MM.1S (cell line): Measurements from ENCODE around the gene SNX15.
A peak's percentile ranks its signal among the peaks of the same experiment; 100 is the strongest.

ENCODE experiments used
- DNase-seq: peaks from one replicate; pipeline ENCODE4 v3.0.0-alpha.2; 2015
- H2AFZ ChIP-seq: fragments of 300-600 bp; sonication (generic); 2 replicates; pipeline ENCODE4 v1.6.0; 2016; ENCODE audit warnings: antibody characterized with exemption, low read length
- H3F3A ChIP-seq: fragments of 300-600 bp; sonication (generic); 2 replicates; pipeline ENCODE4 v1.6.1; 2016; ENCODE audit warnings: mild to moderate bottlenecking, antibody characterized with exemption, low read length, moderate library complexity, mixed read lengths; ENCODE audit not compliant: insufficient read depth
- H3K27ac ChIP-seq: fragments of 300-600 bp; sonication (generic); 2 replicates; pipeline ENCODE4 v1.5.1; 2016; ENCODE audit warnings: mild to moderate bottlenecking, low read length
- H3K27me3 ChIP-seq: fragments of 300-600 bp; sonication (generic); replicated peaks from 2 replicates; pipeline ENCODE4 v1.6.0; 2016; ENCODE audit warnings: low read length; ENCODE audit not compliant: insufficient read depth
- H3K36me3 ChIP-seq: fragments of 300-600 bp; sonication (generic); replicated peaks from 2 replicates; pipeline ENCODE4 v1.6.1; 2016; ENCODE audit warnings: mild to moderate bottlenecking, low read length, mixed read lengths; ENCODE audit not compliant: insufficient read depth
- H3K4me1 ChIP-seq: fragments of 300-600 bp; sonication (generic); 2 replicates; pipeline ENCODE4 v1.6.1; 2016; ENCODE audit warnings: low read length, mixed read lengths
- H3K4me2 ChIP-seq: fragments of 300-600 bp; sonication (generic); 2 replicates; pipeline ENCODE4 v1.6.0; 2016; ENCODE audit warnings: low read depth, low read length
- H3K4me3 ChIP-seq: fragments of 300-600 bp; sonication (generic); 2 replicates; pipeline ENCODE4 v1.5.1; 2016; ENCODE audit warnings: low read length, mixed read lengths
- H3K79me2 ChIP-seq: fragments of 300-600 bp; sonication (generic); 2 replicates; pipeline ENCODE4 v1.6.1; 2016; ENCODE audit warnings: mixed run types, low read length, mixed read lengths
- H3K9ac ChIP-seq: fragments of 300-600 bp; sonication (generic); 2 replicates; pipeline ENCODE4 v1.6.1; 2016; ENCODE audit warnings: low read length, mixed read lengths
- H3K9me2 ChIP-seq: fragments of 300-600 bp; sonication (generic); replicated peaks from 2 replicates; pipeline ENCODE4 v1.6.1; 2016; ENCODE audit warnings: mild to moderate bottlenecking, low read length, mixed read lengths; ENCODE audit not compliant: insufficient read depth
- H3K9me3 ChIP-seq: fragments of 300-600 bp; sonication (generic); replicated peaks from 2 replicates; pipeline ENCODE4 v1.6.1; 2016; ENCODE audit warnings: mild to moderate bottlenecking, low read length, mixed read lengths; ENCODE audit not compliant: insufficient read depth
- H4K20me1 ChIP-seq: fragments of 300-600 bp; sonication (generic); 2 replicates; pipeline ENCODE4 v1.6.1; 2016; ENCODE audit warnings: mild to moderate bottlenecking, low read length, moderate library complexity, mixed read lengths; ENCODE audit not compliant: insufficient read depth
- EZH2phosphoT487 ChIP-seq: fragments of 300-600 bp; sonication (generic); IDR thresholded peaks from 2 replicates; pipeline ENCODE4 v1.6.1; 2018; ENCODE audit warnings: antibody characterized with exemption, low read length
- TF ChIP-seq, protein P1 (sequence below): fragments of 300-600 bp; sonication (generic); IDR thresholded peaks from 2 replicates; pipeline ENCODE4 v1.5.1; 2016; ENCODE audit warnings: antibody characterized with exemption, low read length, mixed read lengths

Gene SNX15

DNA sequence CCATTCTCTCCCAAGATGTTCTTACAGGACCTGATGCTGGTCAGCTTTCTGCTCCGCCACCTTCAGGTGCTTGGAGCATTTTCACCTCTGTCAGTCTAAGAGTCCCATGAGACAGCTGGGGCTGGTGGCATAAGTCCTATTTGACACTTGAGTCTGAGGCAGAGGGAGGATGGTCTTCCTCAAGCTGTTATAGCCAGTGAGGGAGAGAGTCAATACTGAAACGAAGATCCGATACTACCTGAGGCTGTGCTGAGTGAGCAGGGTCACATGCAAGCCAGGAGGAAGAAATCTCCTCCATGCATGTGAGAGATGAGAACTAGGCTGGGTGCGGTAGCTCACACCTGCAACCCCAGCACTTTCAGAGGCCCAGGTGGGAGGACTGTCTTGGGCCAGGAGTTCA, 62.4 kb downstream of the SNX15 start:
- Histone ChIP-seq H3K9ac (peak overlapping the region; percentile 43), H3K9me3 (no peaks in the 10 kb centered on the region), H3F3A (peaks cover 48% of the 10 kb centered on the region), H3K27me3 (no peaks in the 10 kb centered on the region), H4K20me1 (no peaks in the 10 kb centered on the region), H3K36me3 (no peaks in the 10 kb centered on the region; the same call in 1 of the 2 replicates), H3K4me1 (peaks cover 52% of the 10 kb centered on the region), H3K79me2 (peaks cover 34% of the 10 kb centered on the region), H2AFZ (no peak overlapping the region), H3K27ac (peak overlapping the region; percentile 87), H3K9me2 (no peaks in the 10 kb centered on the region), H3K4me3 (peak overlapping the region; percentile 30; the same call in 1 of the 2 replicates), H3K4me2 (peak overlapping the region; percentile 79)
- TF ChIP-seq, protein P1, sequence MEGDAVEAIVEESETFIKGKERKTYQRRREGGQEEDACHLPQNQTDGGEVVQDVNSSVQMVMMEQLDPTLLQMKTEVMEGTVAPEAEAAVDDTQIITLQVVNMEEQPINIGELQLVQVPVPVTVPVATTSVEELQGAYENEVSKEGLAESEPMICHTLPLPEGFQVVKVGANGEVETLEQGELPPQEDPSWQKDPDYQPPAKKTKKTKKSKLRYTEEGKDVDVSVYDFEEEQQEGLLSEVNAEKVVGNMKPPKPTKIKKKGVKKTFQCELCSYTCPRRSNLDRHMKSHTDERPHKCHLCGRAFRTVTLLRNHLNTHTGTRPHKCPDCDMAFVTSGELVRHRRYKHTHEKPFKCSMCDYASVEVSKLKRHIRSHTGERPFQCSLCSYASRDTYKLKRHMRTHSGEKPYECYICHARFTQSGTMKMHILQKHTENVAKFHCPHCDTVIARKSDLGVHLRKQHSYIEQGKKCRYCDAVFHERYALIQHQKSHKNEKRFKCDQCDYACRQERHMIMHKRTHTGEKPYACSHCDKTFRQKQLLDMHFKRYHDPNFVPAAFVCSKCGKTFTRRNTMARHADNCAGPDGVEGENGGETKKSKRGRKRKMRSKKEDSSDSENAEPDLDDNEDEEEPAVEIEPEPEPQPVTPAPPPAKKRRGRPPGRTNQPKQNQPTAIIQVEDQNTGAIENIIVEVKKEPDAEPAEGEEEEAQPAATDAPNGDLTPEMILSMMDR: peak; percentile 51
- no peak for TF ChIP-seq EZH2phosphoT487
- peak; percentile 97 for DNase-seq
